Esophagus muscularis mucosa (tissue), 4 donors: ENCODE measurements around the gene RBPJ.

Source experiments
- EP300 ChIP-seq: sonication (generic); formaldehyde crosslinking; IDR thresholded peaks from one replicate; pipeline ENCODE4 v1.6.1; 2017; ENCODE audit warnings: antibody characterized with exemption
- POLR2A ChIP-seq: fragments of 450-650 bp; IDR thresholded peaks from one replicate; pipeline ENCODE4 v1.6.1; 2017; ENCODE audit warnings: antibody characterized with exemption, moderate library complexity, mild to moderate bottlenecking, low read depth
- POLR2AphosphoS5 ChIP-seq, 2 donors: sonication (generic); formaldehyde crosslinking; IDR thresholded peaks; one replicate each; pipeline ENCODE4 v1.6.1; 2017; ENCODE audit warnings: antibody characterized with exemption in 2 of 2
- TF ChIP-seq, protein P1 (sequence below), 3 experiments: fragments of 200-600 bp in 2 of 3; fragments of 450-650 bp in 1 of 3; sonication (generic) in 2 of 3; IDR thresholded peaks; one replicate each; pipeline ENCODE4 v1.5.1; 2017 to 2019; ENCODE audit warnings: antibody characterized with exemption in 3 of 3, mild to moderate bottlenecking in 2 of 3, moderate library complexity in 1 of 3

DNA sequence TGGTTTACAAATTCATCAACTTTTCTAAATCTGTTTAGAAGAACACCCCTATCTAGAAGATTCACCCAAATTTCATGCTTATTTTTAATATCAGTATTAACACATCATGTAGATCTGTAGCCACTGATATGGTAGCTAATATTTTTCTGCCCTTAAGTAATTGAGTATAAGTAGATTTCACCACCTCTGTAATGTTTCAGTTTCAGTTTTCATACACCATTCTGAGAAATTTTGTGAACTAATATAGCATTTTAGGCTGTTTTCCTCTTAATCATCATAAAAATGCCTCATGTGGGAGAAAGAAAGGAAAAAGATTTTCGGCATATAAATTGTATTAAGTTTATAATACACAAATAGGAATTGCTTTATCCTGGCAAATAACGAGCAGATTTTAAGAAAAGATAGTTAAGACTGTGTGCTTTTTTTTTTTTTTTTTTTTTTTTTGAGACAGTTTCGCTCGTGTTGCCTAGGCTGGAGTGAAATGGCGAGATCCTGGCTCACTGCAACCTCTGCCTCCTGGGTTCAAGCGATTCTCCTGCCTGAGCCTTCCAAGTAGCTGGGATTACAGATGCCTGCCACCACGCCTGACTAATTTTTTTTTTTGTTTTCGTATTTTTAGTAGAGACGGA, 21.4 kb upstream of the RBPJ start:
- TF ChIP-seq, protein P1, sequence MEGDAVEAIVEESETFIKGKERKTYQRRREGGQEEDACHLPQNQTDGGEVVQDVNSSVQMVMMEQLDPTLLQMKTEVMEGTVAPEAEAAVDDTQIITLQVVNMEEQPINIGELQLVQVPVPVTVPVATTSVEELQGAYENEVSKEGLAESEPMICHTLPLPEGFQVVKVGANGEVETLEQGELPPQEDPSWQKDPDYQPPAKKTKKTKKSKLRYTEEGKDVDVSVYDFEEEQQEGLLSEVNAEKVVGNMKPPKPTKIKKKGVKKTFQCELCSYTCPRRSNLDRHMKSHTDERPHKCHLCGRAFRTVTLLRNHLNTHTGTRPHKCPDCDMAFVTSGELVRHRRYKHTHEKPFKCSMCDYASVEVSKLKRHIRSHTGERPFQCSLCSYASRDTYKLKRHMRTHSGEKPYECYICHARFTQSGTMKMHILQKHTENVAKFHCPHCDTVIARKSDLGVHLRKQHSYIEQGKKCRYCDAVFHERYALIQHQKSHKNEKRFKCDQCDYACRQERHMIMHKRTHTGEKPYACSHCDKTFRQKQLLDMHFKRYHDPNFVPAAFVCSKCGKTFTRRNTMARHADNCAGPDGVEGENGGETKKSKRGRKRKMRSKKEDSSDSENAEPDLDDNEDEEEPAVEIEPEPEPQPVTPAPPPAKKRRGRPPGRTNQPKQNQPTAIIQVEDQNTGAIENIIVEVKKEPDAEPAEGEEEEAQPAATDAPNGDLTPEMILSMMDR (IDR thresholded peaks at IDR 0.05), result no peak
- no peak for TF ChIP-seq POLR2AphosphoS5 (IDR thresholded peaks at IDR 0.05)
- TF ChIP-seq POLR2A, result no peak
- no peak for TF ChIP-seq EP300
